GM10266 (cell line): ENCODE measurements around the gene INSR.
"Not testable (repeated sequence)": the region's sequence is repeated elsewhere in the genome, so short reads cannot be mapped to it uniquely, and the experiment has no call there.

Source experiments
- DNase-seq: peaks from one replicate; pipeline ENCODE4 v3.0.0; 2012; ENCODE audit errors: extremely low spot score
- TF ChIP-seq, protein P1 (sequence below): IDR thresholded peaks from 2 replicates; pipeline ENCODE4 v1.5.1; 2012; ENCODE audit warnings: mild to moderate bottlenecking, low read depth; ENCODE audit not compliant: control insufficient read depth, insufficient read depth; ENCODE audit errors: missing control alignments

Gene INSR

GRCh38 chr19:7152568-7152967, 141.6 kb downstream of the INSR start:
- DNase-seq = no peak
- TF ChIP-seq, protein P1, sequence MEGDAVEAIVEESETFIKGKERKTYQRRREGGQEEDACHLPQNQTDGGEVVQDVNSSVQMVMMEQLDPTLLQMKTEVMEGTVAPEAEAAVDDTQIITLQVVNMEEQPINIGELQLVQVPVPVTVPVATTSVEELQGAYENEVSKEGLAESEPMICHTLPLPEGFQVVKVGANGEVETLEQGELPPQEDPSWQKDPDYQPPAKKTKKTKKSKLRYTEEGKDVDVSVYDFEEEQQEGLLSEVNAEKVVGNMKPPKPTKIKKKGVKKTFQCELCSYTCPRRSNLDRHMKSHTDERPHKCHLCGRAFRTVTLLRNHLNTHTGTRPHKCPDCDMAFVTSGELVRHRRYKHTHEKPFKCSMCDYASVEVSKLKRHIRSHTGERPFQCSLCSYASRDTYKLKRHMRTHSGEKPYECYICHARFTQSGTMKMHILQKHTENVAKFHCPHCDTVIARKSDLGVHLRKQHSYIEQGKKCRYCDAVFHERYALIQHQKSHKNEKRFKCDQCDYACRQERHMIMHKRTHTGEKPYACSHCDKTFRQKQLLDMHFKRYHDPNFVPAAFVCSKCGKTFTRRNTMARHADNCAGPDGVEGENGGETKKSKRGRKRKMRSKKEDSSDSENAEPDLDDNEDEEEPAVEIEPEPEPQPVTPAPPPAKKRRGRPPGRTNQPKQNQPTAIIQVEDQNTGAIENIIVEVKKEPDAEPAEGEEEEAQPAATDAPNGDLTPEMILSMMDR = no peak

DNA sequence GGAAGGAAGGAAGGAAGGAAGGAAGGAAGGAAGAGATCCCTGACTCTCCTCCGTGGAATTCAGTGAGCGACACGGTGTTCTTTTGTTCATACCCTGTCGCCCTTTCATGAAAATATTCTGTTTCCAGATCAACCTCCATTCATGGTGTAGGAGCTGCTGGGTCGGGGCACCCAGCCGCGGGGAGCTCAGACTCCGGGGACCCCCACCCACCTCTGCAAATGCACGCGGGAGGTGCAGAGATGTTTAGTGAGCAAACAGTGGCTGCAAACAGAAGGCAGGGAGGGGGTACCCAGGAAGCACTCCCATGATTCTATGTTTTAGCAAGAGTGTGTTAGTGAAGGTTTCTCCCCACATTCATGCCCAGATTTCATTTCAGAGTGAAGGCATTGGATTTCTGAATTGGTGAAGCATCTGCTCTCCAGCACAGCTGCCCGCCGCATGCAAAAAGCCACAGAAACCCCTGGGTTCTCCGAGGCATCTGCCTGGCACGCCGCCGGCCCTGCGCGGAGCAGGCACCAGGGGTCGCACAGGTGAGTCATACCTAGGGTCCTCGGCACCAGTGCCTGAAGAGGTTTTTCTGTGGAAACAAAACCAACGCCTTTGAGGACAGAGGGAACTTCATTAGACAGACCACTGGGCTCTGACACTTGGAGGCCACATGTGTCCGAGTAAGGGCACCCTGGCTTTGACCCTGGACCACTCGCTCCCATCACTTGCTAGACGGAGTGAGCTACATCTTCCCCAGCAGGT, 144.1 kb downstream of the INSR start:
- TF ChIP-seq, protein P1 = no peak
- no peak for DNase-seq

- not testable (repeated sequence) for DNase-seq
Measured at GRCh38 chr19:7147119-7147675, 147.0 kb downstream of the INSR start.

DNA sequence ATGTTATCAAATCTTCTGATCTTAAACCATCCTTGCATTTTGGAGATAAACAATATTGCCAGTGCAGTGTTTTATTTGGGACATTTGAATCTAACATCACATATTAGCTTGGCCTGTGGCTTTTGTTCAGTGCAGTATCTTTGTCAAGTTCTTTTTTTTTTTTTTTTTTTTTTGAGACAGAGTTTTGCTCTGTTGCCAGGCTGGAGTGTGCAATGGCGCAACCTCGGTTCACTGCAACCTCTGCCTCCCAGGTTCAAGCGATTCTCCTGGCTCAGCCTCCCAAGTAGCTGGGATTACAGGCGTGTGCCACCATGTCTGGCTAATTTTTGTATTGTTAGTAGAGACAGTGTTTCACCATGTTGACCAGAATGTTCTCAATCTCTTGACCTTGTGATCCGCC, 148.1 kb downstream of the INSR start:
- not testable (repeated sequence) for DNase-seq

GRCh38 chr19:7145494-7145893, 148.7 kb downstream of the INSR start:
- TF ChIP-seq, protein P1 = no peak
- DNase-seq = no peak

GRCh38 chr19:7142771-7143170, 151.4 kb downstream of the INSR start:
- DNase-seq = no peak
- TF ChIP-seq, protein P1 = no peak

DNA sequence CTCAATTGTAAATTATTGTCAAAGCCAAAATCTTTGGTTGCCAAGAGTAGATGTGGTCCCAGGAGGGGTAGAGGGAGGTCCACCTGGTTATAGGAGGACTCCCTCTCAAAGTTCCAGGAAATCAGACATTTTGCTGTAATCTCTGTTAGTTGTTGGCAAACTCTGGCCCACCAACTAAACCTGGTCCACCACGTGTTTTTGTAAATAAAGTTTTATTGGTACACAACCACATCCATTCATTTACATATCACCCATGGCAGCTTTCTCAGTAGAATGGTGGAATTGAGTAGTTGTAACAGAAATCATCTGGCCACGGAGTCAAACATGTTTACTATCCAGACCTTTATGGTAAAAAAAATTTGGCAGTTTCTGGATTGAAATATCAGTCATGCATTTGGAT, 154.1 kb downstream of the INSR start:
- DNase-seq = no peak
- TF ChIP-seq, protein P1 = no peak

- TF ChIP-seq, protein P1 = no peak
- no peak for DNase-seq
Measured at GRCh38 chr19:7139095-7139494, 155.1 kb downstream of the INSR start.
